Memory B cell (primary cell): ENCODE data around the gene RPRD2.

Source experiments
- ATAC-seq: fragments of 150-1000 bp; cut with Tn5 transposase; 2 replicates; pipeline ENCODE4 v1.10.0; 2021; ENCODE audit warnings: low read depth, mild to moderate bottlenecking, moderate library complexity
- DNase-seq, 2 donors: peaks; one replicate each; pipeline ENCODE4 v3.0.0; 2022; ENCODE audit warnings: low spot score in 2 of 2
- H3K27ac Mint-ChIP-seq: one replicate; pipeline ENCODE4 v1.8.0; 2022; ENCODE audit warnings: mild to moderate bottlenecking, moderate library complexity, mixed read lengths
- H3K27me3 Mint-ChIP-seq: one replicate; pipeline ENCODE4 v1.8.0; 2022; ENCODE audit warnings: mixed read lengths
- H3K36me3 Mint-ChIP-seq: one replicate; pipeline ENCODE4 v1.8.0; 2022; ENCODE audit warnings: mild to moderate bottlenecking, mixed read lengths
- H3K4me1 Mint-ChIP-seq: one replicate; pipeline ENCODE4 v1.8.0; 2022; ENCODE audit warnings: mixed read lengths
- H3K4me3 Mint-ChIP-seq: one replicate; pipeline ENCODE4 v1.8.0; 2022; ENCODE audit warnings: mild to moderate bottlenecking, moderate library complexity, mixed read lengths
- H3K9me3 Mint-ChIP-seq: one replicate; pipeline ENCODE4 v1.8.0; 2022; ENCODE audit warnings: mixed read lengths

The RPRD2 gene

GRCh38 chr1:150525348-150525747 lies 161.4 kb downstream of the RPRD2 start:
- no peak for ATAC-seq
- Mint-ChIP-seq H3K36me3 (no peaks in the 10 kb centered on the region), H3K27ac (no peak overlapping the region)

More at GRCh38 chr1:150525348-150525747, 161.4 kb downstream of the RPRD2 start:
- no peaks in the 10 kb centered on the region for H3K27me3 Mint-ChIP-seq
- no peaks in the 10 kb centered on the region for H3K9me3 Mint-ChIP-seq
- no peak for DNase-seq
- no peaks in the 10 kb centered on the region for H3K4me1 Mint-ChIP-seq
- no peak overlapping the region for H3K4me3 Mint-ChIP-seq
